ENCODE data around the gene CSNK1G1.
"Not testable (repeated sequence)": the region's sequence is repeated elsewhere in the genome, so short reads cannot be mapped to it uniquely, and the experiment has no call there.

Gene CSNK1G1

DNA sequence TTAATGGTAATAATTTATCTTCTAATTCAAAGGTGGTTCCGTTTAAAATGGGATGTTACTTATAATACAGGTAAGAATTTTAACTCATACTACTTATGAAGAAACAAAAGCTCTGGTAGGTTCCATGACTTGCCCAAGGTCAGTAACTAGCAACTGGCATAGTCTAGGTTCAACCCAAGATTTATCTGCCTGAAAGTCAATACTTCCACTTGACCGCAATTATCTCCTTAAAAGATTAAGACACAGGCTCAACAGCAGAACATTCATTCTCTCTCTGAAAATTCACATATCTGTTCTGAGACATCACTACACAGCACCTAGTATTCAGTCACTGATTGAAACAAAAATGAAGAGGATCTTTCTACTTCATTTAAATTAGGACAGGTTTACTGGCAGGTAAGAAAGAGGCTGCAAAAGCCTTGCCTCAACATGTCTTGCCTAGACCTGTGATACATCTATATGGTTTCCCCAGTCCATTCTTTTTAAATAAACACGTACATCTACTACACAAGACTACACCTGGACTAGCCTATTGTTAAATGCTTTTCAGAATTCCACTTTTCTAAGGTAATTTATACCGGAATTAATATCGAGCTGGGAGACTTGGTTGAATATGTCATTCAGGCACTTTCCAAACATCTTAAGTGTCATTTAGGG, 1.2 kb downstream of the CSNK1G1 start:
- peak overlapping the region; percentile 95 for H3K4me3 ChIP-seq (ENCODE audit: low read length)
- DNase-seq (ENCODE audit: low read depth, low spot score), result no peak

DNA sequence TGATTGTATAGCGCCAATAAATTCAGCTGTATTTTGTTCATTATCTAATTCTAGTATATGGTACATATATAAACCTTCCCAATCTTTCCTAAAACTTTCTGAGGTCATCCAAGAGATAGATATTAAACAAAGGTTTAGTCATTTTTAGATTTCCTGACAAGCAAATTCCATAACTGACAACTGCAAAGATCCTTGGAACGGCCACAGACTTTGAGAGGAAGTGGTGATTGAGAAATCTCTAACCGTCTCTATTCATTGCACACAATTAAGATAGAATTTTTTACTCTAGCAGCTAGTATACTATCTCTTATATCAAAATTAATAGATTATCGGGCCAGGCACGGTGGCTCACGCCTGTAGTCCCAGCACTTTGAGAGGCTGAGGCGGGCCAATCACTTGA, 4.7 kb downstream of the CSNK1G1 start:
- no peak for DNase-seq (ENCODE audit: low read depth, low spot score)
- H3K4me3 ChIP-seq (ENCODE audit: low read length), result no peak overlapping the region

DNA sequence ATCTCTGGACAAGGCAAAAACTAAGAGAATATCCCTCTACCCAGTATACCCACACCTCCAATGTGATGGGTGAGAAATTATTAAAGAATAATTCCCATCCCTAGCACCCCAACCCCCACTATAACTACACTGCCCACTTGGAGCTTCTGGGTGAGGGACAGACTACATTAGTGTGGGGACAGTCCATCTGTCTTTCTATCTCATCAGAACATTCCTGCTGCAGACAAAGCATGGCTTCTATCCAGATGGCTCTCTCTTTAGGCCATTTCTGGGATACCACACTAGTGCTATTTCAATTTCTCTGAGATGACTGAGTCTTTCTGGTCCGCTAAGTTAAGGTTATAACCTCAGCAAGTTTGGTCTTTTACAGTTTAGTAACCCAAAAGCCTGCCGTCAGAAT, 6.6 kb downstream of the CSNK1G1 start:
- no peak overlapping the region for H3K4me3 ChIP-seq (ENCODE audit: low read length)
- DNase-seq (ENCODE audit: low read depth, low spot score), result no peak

DNA sequence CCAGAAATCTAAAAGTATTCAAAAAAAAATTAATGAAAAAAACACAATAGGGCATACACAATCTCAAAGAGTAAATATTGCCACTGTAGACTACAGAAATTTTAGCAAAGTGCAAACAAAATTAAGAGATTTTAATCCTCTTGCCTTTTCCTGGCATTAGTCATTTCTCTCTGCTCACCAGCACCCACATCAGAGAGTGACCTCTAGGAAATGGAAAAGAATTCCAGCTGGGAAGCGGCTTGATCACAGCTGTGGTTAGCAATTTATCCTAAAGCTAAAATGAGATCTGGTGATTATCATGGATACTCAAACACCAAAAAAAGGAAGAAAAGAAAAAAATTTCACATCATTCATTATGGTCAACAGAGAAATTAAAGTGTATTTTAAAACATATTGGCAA, 7.5 kb downstream of the CSNK1G1 start:
- no peak for DNase-seq (ENCODE audit: low read depth, low spot score)
- H3K4me3 ChIP-seq (ENCODE audit: low read length), result no peak overlapping the region

DNA sequence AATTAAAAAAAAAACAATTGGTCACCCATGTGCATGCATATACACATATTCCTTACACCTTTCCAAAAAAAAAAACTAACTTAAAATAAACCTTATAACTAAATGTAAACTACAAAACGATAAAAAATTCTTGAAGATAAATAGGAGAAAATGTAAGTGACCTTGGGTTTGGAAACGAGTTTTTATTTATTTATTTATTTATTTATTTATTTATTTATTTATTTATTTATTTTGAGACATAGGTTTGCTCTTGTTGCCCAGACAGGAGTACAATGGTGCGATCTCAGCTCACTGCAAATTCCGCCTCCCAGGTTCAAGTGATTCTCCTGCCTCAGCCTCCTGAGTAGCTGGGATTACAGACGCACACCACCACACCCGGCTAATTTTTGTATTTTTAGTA, 9.7 kb downstream of the CSNK1G1 start:
- H3K4me3 ChIP-seq (ENCODE audit: low read length); DNase-seq (ENCODE audit: low read depth, low spot score): not testable (repeated sequence)

DNA sequence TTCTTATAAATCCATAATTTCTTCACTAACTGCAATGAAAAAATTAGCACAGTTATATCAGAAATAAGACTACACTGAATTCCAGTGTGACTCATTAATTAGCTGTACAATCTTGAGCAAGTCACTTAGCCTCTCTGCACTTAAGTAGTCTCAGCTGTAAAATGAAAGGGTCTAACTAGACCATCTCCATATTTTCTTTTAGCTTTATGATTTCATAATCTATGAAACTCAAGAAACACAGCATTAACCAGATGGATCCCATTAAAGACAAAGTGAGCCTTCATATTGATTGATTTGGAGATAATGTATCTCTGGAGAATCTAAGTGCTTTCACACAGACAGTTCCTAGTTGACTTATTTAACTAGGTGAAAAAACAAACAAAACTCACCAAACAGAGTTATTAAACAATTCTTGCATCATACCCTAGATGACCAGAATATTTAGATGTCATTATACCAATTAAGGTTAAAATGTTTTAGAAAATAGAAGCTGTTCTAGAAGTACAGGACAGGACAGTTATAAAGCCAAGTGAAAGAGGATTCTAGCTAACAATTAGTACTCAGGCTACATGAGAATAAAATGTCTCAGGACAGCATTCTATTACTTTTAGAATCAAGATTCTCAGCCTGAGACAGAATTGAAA, 11.2 kb downstream of the CSNK1G1 start:
- H3K4me3 ChIP-seq (ENCODE audit: low read length), result no peak overlapping the region
- DNase-seq (ENCODE audit: low read depth, low spot score), result no peak

DNA sequence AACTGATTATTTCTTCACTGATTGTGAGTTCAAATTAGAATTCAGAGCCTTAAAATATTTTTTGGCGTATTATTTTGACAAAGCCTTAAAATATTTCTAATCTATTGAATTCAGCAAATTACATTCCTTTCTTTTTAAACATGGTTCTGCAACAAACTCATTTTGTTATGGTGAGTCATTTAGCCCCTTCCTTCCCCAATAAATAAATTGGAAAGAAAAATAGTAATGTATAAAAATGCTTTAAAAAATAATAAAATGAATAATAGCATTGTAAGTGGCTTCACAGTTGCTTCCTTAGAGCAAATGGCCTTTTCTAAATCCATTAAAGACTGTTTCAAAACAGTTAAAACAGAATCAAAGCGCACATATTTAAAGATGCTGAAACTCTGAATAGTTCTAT, 12.1 kb downstream of the CSNK1G1 start:
- H3K4me3 ChIP-seq (ENCODE audit: low read length), result no peak overlapping the region
- DNase-seq (ENCODE audit: low read depth, low spot score), result no peak

DNA sequence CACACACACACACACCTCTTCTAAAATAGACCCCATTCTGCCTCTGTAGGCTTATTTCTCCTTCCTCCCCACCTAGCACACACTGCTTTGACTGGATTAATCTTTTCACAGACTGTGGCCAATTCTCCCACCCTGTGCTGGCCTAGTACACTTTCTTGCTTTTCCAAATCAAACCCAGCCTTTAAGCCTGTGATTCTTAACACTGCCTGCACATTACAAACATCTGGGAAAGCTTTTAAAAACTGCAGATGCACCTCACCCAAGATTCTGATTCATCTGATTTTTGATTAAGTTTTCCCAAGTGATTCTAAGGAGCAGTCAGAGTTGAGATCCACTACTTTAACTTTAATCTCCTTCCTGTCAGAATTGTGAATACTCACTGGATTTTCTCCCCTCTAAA, 12.8 kb downstream of the CSNK1G1 start:
- no peak for DNase-seq (ENCODE audit: low read depth, low spot score)

DNA sequence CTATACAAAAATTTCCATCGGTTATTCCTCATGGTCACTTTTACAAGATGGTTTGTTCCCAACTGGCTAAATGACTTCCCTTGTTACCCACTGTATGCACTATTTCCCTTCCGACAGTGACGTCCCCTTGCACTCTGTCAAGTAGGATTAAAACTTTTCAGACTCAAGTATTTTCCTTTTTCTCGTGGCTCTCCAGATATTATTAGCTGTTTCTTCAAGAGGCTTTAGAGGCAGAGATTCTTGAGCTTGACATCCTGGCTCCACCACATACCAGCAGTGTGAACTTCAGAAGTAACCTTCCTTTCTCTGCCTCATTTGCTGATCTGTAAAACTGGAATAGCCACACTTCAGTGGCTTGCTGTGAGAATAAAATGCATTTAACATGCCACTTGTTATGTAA, 14.0 kb downstream of the CSNK1G1 start:
- no peak overlapping the region for H3K4me3 ChIP-seq (ENCODE audit: low read length)
- no peak for DNase-seq (ENCODE audit: low read depth, low spot score)

More for the DNA sequence above, 12.8 kb downstream of the CSNK1G1 start:
- no peak overlapping the region for H3K4me3 ChIP-seq (ENCODE audit: low read length)

DNA sequence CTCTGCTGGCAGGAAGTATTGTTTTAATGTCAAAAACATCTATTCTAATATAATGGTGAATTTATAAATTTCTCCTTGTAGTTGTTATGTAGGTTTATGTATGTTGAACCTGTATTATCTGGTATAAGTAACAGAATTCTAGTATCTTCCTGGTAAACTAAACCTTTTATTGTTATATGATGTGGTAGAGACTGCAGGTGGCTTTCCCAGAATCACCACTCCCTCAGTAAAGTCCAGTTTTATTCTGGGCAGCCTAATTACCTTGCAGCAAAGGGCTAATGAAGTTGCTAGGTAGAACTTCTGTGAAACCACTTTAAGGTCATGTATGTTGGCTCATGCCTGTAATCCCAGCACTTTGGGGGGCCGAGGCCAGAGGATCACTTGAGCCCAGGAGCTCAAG, 15.6 kb downstream of the CSNK1G1 start:
- no peak for DNase-seq (ENCODE audit: low read depth, low spot score)
- no peak overlapping the region for H3K4me3 ChIP-seq (ENCODE audit: low read length)

DNA sequence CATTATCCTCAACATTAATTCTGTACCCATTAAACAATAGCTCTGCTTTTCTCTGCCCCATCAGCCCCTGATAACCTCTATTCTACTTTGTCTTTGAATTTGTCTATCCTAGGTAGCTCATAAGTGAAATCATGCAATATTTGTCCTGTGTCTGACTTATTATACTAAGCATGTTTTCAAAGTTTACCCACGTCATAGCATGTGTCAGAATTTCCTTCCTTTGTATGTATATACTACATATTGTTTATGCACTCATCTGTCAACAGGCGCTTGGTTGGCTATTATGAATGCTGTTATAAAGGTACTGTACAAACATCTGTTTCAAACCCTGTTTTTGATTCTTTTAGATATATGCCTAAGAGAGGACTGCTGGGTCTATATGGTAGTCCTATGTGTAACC, 18.2 kb downstream of the CSNK1G1 start:
- H3K4me3 ChIP-seq (ENCODE audit: low read length), result no peak overlapping the region
- DNase-seq (ENCODE audit: low read depth, low spot score), result no peak

DNA sequence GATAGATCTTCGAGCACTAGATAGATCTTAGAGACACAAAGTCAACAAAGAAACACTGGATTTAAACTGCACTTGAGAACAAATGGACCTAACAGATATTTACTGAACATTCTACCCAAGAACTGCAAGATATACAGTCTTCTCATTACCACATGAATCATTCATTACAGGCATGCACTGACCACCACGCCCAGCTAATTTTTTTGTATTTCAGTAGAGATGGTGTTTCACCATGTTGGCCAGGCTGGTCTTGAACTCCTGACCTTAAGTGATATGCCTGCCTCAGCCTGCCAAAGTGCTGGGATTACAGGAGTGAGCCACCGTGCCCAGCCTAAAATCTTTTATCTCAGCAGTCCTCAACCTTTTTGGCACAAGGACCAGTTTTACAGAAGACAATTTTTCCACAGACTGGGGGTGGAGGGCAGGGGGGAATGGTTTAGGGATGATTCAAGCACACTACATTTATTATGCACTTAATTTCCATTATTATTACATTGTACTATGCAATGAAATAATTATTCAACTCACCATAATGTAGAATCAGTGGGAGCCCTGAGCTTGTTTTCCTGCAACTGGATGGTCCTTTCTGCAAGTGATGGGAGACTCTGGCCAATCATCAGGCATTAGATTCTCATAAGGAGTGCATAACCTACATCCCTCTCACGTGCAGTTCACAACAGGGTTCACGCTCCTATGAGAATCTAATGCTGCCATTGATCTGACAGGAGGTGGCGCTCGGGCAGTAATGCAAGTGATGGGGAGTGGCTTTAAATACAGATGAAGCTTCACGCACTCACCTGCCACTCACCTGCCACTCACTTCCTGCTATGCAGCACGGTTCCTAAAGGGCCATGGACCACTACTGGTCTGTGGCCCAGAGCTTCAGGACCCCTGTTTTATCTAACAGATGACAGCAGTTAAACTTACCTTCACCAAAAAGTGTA, 21.7 kb downstream of the CSNK1G1 start:
- no peak overlapping the region for H3K4me3 ChIP-seq (ENCODE audit: low read length)
- no peak for DNase-seq (ENCODE audit: low read depth, low spot score)

DNA sequence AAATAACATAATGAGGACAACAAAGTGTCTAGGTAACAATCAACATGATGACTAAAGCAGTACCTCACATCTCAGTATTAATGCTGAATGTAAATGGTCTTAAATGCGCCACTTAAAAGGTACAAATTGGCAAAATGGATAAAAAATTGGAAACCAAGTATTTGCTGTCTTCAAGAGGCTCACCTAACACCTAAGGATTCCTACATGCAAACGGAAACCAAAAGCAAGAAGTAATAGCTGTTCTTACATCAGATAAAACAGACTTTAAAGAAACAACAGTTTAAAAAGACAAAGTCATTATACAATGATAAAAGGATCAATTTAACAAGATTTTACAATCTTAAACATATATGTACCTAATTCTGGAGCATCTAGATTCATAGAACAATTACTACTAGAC, 22.5 kb downstream of the CSNK1G1 start:
- H3K4me3 ChIP-seq (ENCODE audit: low read length), result no peak overlapping the region
- DNase-seq (ENCODE audit: low read depth, low spot score), result no peak

DNA sequence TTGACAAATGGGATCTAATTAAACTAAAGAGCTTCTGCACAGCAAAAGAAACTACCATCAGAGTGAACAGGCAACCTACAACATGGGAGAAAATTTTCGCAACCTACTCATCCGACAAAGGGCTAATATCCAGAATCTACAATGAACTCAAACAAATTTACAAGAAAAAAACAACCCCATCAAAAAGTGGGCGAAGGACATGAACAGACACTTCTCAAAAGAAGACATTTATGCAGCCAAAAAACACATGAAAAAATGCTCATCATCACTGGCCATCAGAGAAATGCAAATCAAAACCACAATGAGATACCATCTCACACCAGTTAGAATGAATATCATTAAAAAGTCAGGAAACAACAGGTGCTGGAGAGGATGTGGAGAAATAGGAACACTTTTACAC, 24.3 kb downstream of the CSNK1G1 start:
- not testable (repeated sequence) for H3K4me3 ChIP-seq (ENCODE audit: low read length); DNase-seq (ENCODE audit: low read depth, low spot score)

DNA sequence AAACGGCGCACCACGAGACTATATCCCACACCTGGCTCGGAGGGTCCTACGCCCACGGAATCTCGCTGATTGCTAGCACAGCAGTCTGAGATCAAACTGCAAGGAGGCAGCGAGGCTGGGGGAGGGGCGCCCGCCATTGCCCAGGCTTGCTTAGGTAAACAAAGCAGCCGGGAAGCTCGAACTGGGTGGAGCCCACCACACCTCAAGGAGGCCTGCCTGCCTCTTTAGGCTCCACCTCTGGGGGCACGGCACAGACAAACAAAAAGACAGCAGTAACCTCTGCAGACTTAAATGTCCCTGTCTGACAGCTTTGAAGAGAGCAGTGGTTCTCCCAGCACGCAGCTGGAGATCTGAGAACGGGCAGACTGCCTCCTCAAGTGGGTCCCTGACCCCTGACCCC, 29.0 kb downstream of the CSNK1G1 start:
- not testable (repeated sequence) for DNase-seq (ENCODE audit: low read depth, low spot score); H3K4me3 ChIP-seq (ENCODE audit: low read length)

DNA sequence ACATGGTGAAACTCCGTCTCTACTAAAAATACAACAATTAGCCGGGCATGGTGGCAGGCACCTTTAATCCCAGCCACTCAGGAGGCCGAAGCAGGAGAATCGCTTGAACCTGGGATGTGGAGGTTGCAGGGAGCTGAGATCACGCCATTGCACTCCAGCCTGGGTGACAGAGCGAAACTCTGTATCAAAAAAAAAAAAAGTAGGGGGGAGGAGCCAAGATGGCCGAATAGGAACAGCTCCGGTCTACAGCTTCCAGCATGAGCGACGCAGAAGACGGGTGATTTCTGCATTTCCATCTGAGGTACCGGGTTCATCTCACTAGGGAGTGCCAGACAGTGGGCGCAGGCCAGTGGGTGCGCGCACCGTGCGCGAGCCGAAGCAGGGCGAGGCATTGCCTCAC, 29.5 kb downstream of the CSNK1G1 start:
- H3K4me3 ChIP-seq (ENCODE audit: low read length); DNase-seq (ENCODE audit: low read depth, low spot score): not testable (repeated sequence)

DNA sequence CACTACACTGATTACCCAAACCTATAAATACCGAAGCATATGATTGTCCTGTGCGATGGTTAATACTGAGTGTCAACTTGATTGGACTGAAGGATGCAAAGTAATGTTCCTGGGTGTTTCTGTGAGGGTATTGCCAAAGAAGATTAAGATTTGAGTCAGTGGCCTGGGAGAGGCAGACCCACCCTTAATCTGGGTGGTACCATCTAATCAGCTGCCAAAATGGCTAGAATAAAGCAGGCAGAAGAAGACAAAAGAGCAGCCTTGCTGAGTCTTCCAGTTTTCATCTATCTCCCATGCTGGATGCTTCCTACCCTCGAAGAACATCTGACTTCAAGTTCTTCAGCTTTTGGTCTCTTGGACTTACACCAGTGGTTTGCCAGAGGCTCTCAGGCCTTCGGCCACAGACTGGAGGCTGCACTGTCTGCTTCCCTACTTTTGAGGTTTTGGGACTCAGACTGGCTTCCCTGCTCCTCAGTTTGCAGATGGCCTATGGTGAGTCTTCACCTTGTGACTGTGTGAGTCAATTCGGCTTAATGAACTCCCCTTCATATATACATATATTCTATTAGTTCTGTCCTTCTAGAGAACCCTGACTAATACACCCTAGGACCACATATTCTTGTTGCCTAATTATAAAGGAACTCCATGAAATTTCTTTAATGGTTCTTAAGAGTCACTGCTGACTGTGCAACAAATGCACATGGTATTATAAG, 31.7 kb downstream of the CSNK1G1 start:
- H3K4me3 ChIP-seq (ENCODE audit: low read length), result no peak overlapping the region
- DNase-seq (ENCODE audit: low read depth, low spot score), result no peak

DNA sequence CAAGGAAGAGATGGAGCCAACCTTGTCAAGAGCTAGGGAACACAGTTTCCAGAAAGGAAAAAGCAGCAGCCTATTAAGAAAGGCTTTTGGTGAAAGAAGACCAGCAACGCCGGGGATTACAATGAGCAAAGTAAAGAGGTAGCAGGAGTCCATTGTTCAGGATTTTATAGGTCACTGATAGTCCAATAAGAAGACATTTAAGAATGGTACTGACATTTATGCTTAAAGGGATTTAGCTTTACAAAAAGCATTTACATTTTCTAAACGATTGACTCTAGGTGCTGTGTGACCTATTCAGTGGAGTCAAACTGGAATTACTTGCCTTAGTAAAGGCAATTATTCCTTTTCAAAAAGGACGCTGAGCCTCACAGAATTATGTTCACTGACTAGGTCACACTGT, 40.8 kb downstream of the CSNK1G1 start:
- no peak for DNase-seq (ENCODE audit: low read depth, low spot score)
- H3K4me3 ChIP-seq (ENCODE audit: low read length), result no peak overlapping the region

DNA sequence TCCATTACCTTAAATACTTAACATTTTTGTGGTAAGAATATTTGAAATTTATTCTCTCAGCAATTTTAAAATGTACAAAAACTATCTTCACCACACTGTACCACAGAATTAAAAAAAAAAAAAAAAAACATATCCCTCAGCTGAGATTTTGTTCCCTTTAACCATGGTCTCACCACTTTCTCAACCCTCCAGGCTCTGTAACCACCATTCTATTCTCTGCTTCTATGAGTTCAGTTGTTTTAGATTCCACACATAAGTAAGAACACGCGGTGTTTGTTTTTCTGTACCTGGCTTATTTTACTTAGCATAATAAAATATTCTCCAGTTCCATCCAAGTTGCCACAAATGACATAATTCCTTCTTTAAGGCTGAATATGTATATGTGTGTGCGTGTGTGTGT, 41.5 kb downstream of the CSNK1G1 start:
- DNase-seq (ENCODE audit: low read depth, low spot score), result no peak
- no peak overlapping the region for H3K4me3 ChIP-seq (ENCODE audit: low read length)

DNA sequence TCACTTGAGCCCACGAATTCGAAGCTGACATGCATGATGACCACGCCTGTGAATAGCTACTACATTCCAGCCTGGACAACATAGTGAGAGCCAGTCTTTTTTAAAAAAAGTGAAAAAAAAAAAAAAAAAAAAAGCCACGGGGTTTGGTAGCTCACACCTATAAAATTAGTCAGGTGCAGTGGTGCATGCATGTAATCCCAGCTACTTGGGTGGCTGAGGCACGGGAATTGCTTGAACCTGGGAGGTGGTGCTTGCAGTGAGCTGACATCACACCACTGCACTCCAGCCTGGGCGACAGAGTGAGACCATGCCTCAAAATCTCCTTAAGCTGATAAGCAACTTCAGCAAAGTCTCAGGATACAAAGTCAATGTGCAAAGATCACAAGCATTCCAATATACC, 44.4 kb downstream of the CSNK1G1 start:
- DNase-seq (ENCODE audit: low read depth, low spot score), result no peak
- no peak overlapping the region for H3K4me3 ChIP-seq (ENCODE audit: low read length)
